Lung (tissue), 12 donors: ENCODE measurements around the gene C18orf54. TPM values are rescaled to one million over a fixed set of nuclear protein-coding genes. Genes with fewer than 3 reads are reported as not detected.

Experiments used
- ATAC-seq: fragments of 200-7000 bp; cut with Tn5 transposase; one replicate; pipeline ENCODE4 v1.9.1; 2020; ENCODE audit warnings: moderate number of reproducible peaks; ENCODE audit not compliant: insufficient read depth, low FRiP score
- DNase-seq, 3 donors: peaks; one replicate each; pipeline ENCODE4 v3.0.0-alpha.2; 2013 to 2017
- H3K27ac ChIP-seq, 2 donors: one replicate each; pipeline ENCODE4 v1.5.1; 2013; ENCODE audit warnings: mild to moderate bottlenecking in 2 of 2, moderate library complexity in 2 of 2, control low read depth in 1 of 2, inconsistent platforms in 1 of 2, low read depth in 1 of 2, low read length in 1 of 2
- H3K27me3 ChIP-seq, 3 donors: one replicate each; pipeline ENCODE4 v1.5.1; 2013; ENCODE audit warnings: low read length in 2 of 3; ENCODE audit not compliant: control insufficient read depth in 3 of 3, insufficient read depth in 3 of 3
- H3K36me3 ChIP-seq, 4 donors: one replicate each; pipeline ENCODE4 v1.5.1; 2013; ENCODE audit warnings: low read length in 4 of 4, mild to moderate bottlenecking in 1 of 4, moderate library complexity in 1 of 4; ENCODE audit not compliant: control insufficient read depth in 4 of 4, insufficient read depth in 4 of 4
- H3K4me1 ChIP-seq, 5 donors: one replicate each; pipeline ENCODE4 v1.5.1; 2013; ENCODE audit warnings: low read length in 5 of 5, mild to moderate bottlenecking in 2 of 5, moderate library complexity in 1 of 5; ENCODE audit not compliant: control insufficient read depth in 5 of 5, insufficient read depth in 5 of 5
- H3K4me3 ChIP-seq: one replicate; pipeline ENCODE4 v1.5.1; 2013; ENCODE audit warnings: mild to moderate bottlenecking, control low read depth, moderate library complexity
- H3K9ac ChIP-seq, 2 donors: one replicate each; pipeline ENCODE4 v1.5.1; 2013; ENCODE audit warnings: low read length in 2 of 2, control low read depth in 1 of 2; ENCODE audit not compliant: insufficient read depth in 1 of 2
- H3K9me3 ChIP-seq, 4 donors: one replicate each; pipeline ENCODE4 v1.5.1; 2013; ENCODE audit warnings: low read length in 3 of 4, mild to moderate bottlenecking in 1 of 4, moderate library complexity in 1 of 4; ENCODE audit not compliant: control insufficient read depth in 4 of 4, insufficient read depth in 3 of 4
- WGBS, 2 donors: extraction: QIAGEN DNeasy Blood & Tissue Kit; methylation state at CpG; one replicate each; pipeline ENCODE4 v1.1.7; 2013; 5-methylcytosine and 5-hydroxymethylcytosine counted together
- polyA plus RNA-seq, 2 donors: library from polyadenylated mRNA; stranded (reverse); fragments of 200-250 nt; gene quantifications; one replicate each; pipeline ENCODE4 v1.2.1, GENCODE V29; 2013
- total RNA-seq, 2 donors: library from RNA; depleted of rRNA in 1 of 2; stranded (reverse); fragments of >200 nt in 1 of 2; gene quantifications; one replicate each; pipeline ENCODE4 v1.2.1, GENCODE V29; 2014 to 2021
- TF ChIP-seq, protein P1 (sequence below): IDR thresholded peaks from 2 replicates; pipeline ENCODE4 v1.5.1; 2012; ENCODE audit warnings: mild to moderate bottlenecking; ENCODE audit errors: control extremely low read depth, extremely low read depth
- donor health status: control.
- donor health status: control.
- donor health status: Bipolar disorder and iron deficiency.
- donor health status: healthy.
- donor health status: DM: yes; HTN: yes; CAD: no.

C18orf54 gene
- total and polyA plus RNA-seq, 4 donors, result 0.49 to 11.6 (median 1.3) TPM

GRCh38 chr18:54330768-54331548 is 26.7 kb upstream of the C18orf54 start:
- peak in 1 of 3 donors; percentile 1 for DNase-seq
- no peak overlapping the region for H3K9ac ChIP-seq
- 72 to 73% methylated on average over 6 of the region's 6 CpGs for WGBS, 2 donors

DNA sequence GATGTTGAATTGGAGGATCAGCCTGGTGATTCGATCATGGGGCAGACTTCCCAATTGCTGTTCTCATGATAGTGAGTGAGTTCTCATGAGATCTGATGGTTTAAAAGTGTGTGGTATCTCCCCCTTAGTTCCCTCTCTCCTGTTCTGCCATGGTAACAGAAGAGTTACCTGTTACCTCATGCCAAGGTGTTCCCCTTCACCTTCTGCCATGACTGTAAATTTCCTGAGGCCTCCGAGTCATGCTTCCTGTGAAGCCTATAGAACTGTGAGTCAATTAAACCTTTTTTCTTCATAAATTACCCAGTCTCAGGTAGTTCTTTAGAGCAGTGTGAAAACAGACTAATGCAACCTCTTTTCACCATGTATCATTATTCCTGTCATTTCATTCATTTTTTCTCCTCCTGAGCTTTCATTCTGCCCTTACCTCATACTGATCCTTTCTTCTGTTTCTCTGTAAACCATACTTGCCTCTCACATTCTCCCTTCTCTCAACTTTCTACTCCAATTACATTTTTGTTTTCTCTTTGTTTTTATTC is 22.0 kb upstream of the C18orf54 start:
- Histone ChIP-seq H3K4me3 (no peak overlapping the region), H3K36me3 (no peaks in the 10 kb centered on the region), H3K9me3 (no peaks in the 10 kb centered on the region), H3K27ac (no peak overlapping the region), H3K4me1 (no peaks in the 10 kb centered on the region), H3K9ac (no peak overlapping the region), H3K27me3 (no peaks in the 10 kb centered on the region)
- DNase-seq, result no peak
- 86 to 93% methylated on average over 2 of the region's 2 CpGs for WGBS, 2 donors
- TF ChIP-seq, protein P1, sequence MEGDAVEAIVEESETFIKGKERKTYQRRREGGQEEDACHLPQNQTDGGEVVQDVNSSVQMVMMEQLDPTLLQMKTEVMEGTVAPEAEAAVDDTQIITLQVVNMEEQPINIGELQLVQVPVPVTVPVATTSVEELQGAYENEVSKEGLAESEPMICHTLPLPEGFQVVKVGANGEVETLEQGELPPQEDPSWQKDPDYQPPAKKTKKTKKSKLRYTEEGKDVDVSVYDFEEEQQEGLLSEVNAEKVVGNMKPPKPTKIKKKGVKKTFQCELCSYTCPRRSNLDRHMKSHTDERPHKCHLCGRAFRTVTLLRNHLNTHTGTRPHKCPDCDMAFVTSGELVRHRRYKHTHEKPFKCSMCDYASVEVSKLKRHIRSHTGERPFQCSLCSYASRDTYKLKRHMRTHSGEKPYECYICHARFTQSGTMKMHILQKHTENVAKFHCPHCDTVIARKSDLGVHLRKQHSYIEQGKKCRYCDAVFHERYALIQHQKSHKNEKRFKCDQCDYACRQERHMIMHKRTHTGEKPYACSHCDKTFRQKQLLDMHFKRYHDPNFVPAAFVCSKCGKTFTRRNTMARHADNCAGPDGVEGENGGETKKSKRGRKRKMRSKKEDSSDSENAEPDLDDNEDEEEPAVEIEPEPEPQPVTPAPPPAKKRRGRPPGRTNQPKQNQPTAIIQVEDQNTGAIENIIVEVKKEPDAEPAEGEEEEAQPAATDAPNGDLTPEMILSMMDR, result no peak
- no peak for ATAC-seq

More at GRCh38 chr18:54330768-54331548, 26.7 kb upstream of the C18orf54 start:
- no peaks in the 10 kb centered on the region for H3K36me3 ChIP-seq
- TF ChIP-seq, protein P1, result no peak
- no peaks in the 10 kb centered on the region for H3K9me3 ChIP-seq
- no peak for ATAC-seq
- no peaks in the 10 kb centered on the region for H3K27me3 ChIP-seq
- no peaks in the 10 kb centered on the region for H3K4me1 ChIP-seq
- no peak overlapping the region for H3K27ac ChIP-seq
- H3K4me3 ChIP-seq, result no peak overlapping the region

DNA sequence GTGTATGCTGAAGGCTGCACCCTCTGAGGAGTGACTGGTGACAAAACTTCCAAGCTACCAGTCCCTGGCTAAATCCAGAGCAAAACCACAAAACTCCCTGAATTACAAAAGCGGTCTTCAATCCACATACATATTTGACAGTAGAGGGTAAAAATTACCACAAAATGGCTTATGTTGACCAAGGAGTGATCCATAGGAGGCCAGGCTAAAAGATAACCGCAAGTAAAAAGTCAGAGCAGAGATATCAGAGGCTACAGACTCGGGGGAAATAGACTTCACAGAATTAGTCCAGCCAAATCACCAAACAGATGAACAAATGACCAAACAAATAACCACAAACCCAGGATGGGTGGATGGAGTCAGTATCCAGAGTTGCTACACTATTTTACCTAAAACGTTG is 19.5 kb upstream of the C18orf54 start:
- Histone ChIP-seq H3K4me1 (no peaks in the 10 kb centered on the region), H3K27me3 (no peaks in the 10 kb centered on the region), H3K4me3 (no peak overlapping the region), H3K27ac (no peak overlapping the region), H3K9me3 (no peaks in the 10 kb centered on the region), H3K36me3 (no peaks in the 10 kb centered on the region), H3K9ac (no peak overlapping the region)
- WGBS, 2 donors, result 90 to 92% methylated on average over 4 of the region's 4 CpGs
- no peak for ATAC-seq
- no peak for DNase-seq
- TF ChIP-seq, protein P1, result no peak
